Measurements from ENCODE around the gene OR8H1. TPM values are rescaled to one million over a fixed set of nuclear protein-coding genes. Genes with fewer than 3 reads are reported as not detected.

The OR8H1 gene
- total RNA-seq: not detected
- not detected for polyA plus RNA-seq
- long read RNA-seq, donor 1: 0 reads
- long read RNA-seq, donor 2: 0 reads
- long read RNA-seq, donor 3: 0 reads

- no peaks in the 10 kb centered on the region for H3K4me1 ChIP-seq
- no peak within 1 kb of the TSS for H3K27ac ChIP-seq
- ATAC-seq (no peak), DNase-seq (no peak)
- 56 to 65% methylated on average over 2 of the region's 2 CpGs for WGBS, 2 donors
- no peaks in the 10 kb centered on the region for H3K36me3 ChIP-seq
- H3K27me3 ChIP-seq: no peaks in the 10 kb centered on the region
- no peak for TF ChIP-seq CTCF (IDR thresholded peaks at IDR 0.05)
- intact Hi-C loops (cut with DNase I): no loop called here
- H3K9me3 ChIP-seq: peaks cover 0 to 14% (median 0%) of the 10 kb centered on the region in 11 donors
- no peak within 1 kb of the TSS for H3K4me3 ChIP-seq
Measured at GRCh38 chr11:56292154-56292553, at the start of gene OR8H1. OR8H1 (minus strand) TSS chr11:56292254; CDS start chr11:56291062, 1,192 bp downstream.

GRCh38 chr11:56340289-56340688 lies 48.2 kb upstream of the OR8H1 start:
- ATAC-seq (no peak), DNase-seq (no peak)
- Histone ChIP-seq H3K27me3 (no peaks in the 10 kb centered on the region), H3K36me3 (no peaks in the 10 kb centered on the region), H3K9me3 (peaks cover 0 to 30% (median 2%) of the 10 kb centered on the region in 11 donors), H3K27ac (no peak overlapping the region), H3K4me1 (no peaks in the 10 kb centered on the region), H3K4me3 (no peak overlapping the region)
- intact Hi-C loops (cut with DNase I): no loop called here
- no peak for TF ChIP-seq CTCF (IDR thresholded peaks at IDR 0.05)

- ATAC-seq (no peak), DNase-seq (no peak)
- H3K27me3 ChIP-seq: no peaks in the 10 kb centered on the region
- no peaks in the 10 kb centered on the region for H3K4me1 ChIP-seq
- TF ChIP-seq CTCF (IDR thresholded peaks at IDR 0.05): no peak
- H3K27ac ChIP-seq: no peak overlapping the region
- 39 to 53% methylated on average over 3 of the region's 3 CpGs for WGBS, 2 donors
- intact Hi-C loops (cut with DNase I): no loop called here
- no peak overlapping the region for H3K4me3 ChIP-seq
- H3K36me3 ChIP-seq: no peaks in the 10 kb centered on the region
- H3K9me3 ChIP-seq: peaks cover 0 to 16% (median 0%) of the 10 kb centered on the region in 11 donors
Measured at GRCh38 chr11:56333156-56333555, 41.1 kb upstream of the OR8H1 start.

- no peak overlapping the region for H3K27ac ChIP-seq
- 90 to 91% methylated on average over 34 of the region's 34 CpGs for WGBS, 2 donors
- peak in 1 of 2 donors; percentile 10 for DNase-seq
- no peaks in the 10 kb centered on the region for H3K36me3 ChIP-seq
- intact Hi-C loops (cut with DNase I): no loop called here
- no peak for ATAC-seq
- H3K27me3 ChIP-seq: no peaks in the 10 kb centered on the region
- no peak overlapping the region for H3K4me3 ChIP-seq
- peaks cover 0 to 10% (median 0%) of the 10 kb centered on the region in 11 donors for H3K9me3 ChIP-seq
- no peaks in the 10 kb centered on the region for H3K4me1 ChIP-seq
- no peak for TF ChIP-seq CTCF (IDR thresholded peaks at IDR 0.05)
Measured at GRCh38 chr11:56331861-56332491, 39.9 kb upstream of the OR8H1 start.

Measured in heart right ventricle (tissue), 16 donors.